GM19438 (cell line): ENCODE data around the gene C5.

ENCODE experiments used
- ATAC-seq: cut with Tn5 transposase; IDR thresholded peaks from one replicate; pipeline ENCODE4 v1.9.1; 2021; ENCODE audit warnings: low read depth; ENCODE audit not compliant: unreplicated experiment

The C5 gene

GRCh38 chr9:120928015-120928482 lies 122.0 kb downstream of the C5 start:
- ATAC-seq = no peak

GRCh38 chr9:120927269-120928014 lies 122.6 kb downstream of the C5 start:
- ATAC-seq = no peak

- no peak for ATAC-seq
Observed at GRCh38 chr9:120926397-120926928, 123.6 kb downstream of the C5 start, which contains the start of gene TRAF1. TRAF1 (minus strand) TSS chr9:120926796; CDS start chr9:120926075, 721 bp downstream.

- no peak for ATAC-seq
Observed at GRCh38 chr9:120925535-120926396, 124.3 kb downstream of the C5 start.

- ATAC-seq = no peak
Observed at GRCh38 chr9:120924698-120925534, 125.2 kb downstream of the C5 start.

GRCh38 chr9:120923620-120924328 lies 126.3 kb downstream of the C5 start:
- no peak for ATAC-seq

- ATAC-seq = no peak
Observed at GRCh38 chr9:120922404-120923195, 127.5 kb downstream of the C5 start.

- no peak for ATAC-seq
Observed at GRCh38 chr9:120921661-120922181, 128.4 kb downstream of the C5 start.

GRCh38 chr9:120920806-120921178 lies 129.3 kb downstream of the C5 start:
- ATAC-seq = no peak

- ATAC-seq = no peak
Observed at GRCh38 chr9:120919843-120920805, 130.0 kb downstream of the C5 start.

GRCh38 chr9:120918931-120919842 lies 130.9 kb downstream of the C5 start:
- ATAC-seq = no peak

- no peak for ATAC-seq
Observed at GRCh38 chr9:120917929-120918762, 131.9 kb downstream of the C5 start.

GRCh38 chr9:120916991-120917880 lies 132.8 kb downstream of the C5 start:
- no peak for ATAC-seq

- ATAC-seq = no peak
Observed at GRCh38 chr9:120916588-120916987, 133.5 kb downstream of the C5 start.
